Measurements from ENCODE around the gene HAPLN2.

The HAPLN2 gene

DNA sequence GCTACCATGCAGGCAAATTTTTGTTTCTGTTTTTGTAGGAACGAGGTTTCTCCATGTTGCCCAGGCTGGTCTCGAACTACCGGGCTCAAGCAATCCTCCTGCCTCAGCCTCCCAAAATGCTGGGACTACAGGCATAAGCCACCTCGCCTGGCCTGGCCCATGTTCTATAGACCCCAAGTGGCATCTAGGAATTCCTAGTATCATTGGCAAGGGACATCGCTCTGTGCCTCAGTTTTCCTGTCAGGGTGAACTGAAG is 43.5 kb downstream of the HAPLN2 start:
- DNase-seq (ENCODE audit: low read depth in 2 of 2), result no peak

GRCh38 chr1:156663178-156663577 is 44.0 kb downstream of the HAPLN2 start:
- DNase-seq (ENCODE audit: low read depth in 2 of 2), result no peak

DNA sequence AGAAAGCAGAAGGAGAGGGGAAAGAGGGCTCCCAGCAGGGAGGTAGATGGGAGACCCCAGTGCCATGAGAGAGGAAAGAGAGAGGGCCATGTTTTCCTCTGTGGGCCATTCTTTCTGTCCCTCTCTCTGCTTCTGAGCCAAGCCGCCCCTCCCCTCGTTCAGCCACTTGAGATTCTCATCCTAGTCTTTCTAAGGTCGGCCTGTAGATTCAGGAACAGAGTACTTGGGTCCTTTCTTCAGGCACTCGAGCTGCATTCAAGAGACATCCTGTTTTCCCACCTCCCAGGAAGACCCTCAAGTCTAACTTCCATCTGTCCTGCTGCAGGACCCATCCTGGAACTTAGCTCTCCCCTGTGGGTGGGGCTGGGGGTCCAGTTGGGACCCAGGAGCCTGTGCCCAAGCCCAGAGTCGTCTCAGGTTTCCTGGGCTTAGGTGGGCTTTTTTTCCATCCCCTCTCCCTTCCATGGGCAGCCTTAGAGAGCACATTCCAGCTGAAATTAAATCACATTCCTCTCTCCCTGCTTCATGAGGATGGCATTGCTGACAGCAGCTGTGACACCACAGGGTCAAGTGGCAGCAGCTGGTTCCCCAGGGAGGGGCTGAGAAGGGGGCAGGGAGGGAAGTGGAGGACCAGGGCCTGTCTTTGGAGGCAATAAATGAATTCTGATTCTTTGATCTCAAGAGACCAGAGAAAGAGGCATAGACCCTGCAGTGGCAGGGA is 45.0 kb downstream of the HAPLN2 start:
- DNase-seq (ENCODE audit: low read depth in 2 of 2), result no peak

- DNase-seq (ENCODE audit: low read depth in 2 of 2), result no peak
Measured at GRCh38 chr1:156664767-156665411, 45.7 kb downstream of the HAPLN2 start.

DNA sequence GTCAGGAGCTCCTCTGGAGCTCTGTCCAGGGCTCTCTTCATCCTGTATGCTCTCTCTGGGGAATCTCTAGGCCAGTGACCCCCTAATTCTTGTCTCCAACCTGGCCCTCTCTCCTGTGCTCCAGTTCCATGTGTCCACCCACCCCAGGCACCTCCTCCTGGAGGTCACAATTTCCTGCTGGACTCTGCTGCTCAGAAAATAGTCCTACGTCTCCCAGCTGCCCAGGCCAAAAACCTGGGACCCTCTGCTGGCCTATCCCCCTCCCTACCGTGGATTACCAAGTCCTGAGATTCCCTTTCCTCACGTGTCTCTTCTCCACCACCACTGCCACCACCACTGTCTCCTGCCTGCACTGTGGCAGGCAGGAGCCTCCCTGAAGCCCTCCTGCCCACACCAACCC is 46.3 kb downstream of the HAPLN2 start:
- no peak for DNase-seq (ENCODE audit: low read depth in 2 of 2)

DNA sequence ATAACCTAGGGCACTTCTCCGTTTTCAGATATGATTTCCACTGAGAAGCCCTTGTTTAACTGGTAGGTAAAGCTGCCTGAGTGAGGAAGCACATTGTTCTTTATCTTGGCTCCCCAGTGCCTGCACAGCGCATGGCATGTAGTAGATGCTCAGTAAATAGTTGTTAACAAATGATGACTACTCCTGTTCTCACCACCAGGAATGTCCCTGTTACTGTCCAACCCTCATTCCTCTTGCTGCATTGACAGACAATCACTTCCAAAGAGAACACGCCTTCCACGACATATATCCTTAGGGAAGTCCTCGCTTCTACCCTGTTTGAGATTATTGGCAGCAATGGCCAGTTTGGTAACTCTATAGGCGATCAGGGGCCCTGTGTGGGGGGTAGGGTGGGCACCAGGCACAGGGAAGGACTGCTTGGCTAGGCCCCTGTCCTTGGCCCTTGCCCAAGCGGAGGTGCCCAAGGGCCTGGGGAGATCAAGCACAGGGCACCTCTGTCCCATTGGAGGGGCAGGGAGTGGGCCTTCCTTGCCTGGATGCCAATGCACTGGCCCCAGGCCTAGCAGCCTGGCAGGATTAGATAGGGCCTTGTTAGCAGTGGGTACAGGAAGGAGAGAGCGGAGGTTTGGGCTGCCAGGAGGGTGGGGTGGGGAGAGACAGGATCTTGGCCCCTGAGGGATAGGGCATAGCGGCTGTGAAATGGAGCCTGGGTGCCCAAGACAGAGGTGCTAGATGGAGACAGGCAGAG is 47.8 kb downstream of the HAPLN2 start:
- DNase-seq (ENCODE audit: low read depth in 2 of 2), result no peak

- no peak for DNase-seq (ENCODE audit: low read depth in 2 of 2)
Measured at GRCh38 chr1:156667610-156667967, 48.4 kb downstream of the HAPLN2 start.

DNA sequence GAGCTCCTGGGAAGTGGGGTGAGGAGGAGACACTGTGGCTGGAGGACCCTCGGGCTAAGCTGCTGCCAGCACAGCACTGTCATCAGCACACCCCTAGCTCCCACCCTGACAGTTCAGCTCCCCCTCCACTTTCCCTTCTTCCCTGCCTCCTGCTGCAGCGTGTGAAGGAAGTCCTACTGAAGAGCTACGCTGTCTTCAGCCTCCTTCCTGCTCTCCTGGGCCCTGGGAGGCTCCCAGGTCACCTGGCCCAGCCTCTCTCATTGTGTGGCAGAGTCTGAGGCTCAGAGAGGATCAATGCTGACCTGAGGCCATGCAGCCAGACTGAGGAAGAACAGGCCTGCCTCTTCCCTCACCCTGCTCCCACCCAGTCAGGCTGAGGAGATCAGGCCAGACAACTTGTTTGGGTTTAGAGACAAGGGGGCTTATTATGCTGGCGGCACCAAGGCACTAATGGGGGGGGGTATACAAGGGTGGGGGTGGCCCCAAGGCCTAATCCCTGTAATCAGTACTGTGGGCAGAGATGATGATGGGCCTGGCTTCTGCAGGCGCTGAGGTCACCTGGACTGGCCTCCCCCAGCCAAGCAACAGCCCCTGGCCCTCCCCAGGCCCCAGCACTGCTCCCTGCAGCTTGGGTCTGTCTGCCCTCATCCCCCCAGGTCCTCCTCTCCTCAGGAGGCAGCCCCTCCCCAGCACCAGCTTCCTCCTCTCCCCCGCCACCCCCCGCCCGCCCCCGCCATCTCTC is 48.9 kb downstream of the HAPLN2 start:
- DNase-seq (ENCODE audit: low read depth in 2 of 2), result no peak

DNA sequence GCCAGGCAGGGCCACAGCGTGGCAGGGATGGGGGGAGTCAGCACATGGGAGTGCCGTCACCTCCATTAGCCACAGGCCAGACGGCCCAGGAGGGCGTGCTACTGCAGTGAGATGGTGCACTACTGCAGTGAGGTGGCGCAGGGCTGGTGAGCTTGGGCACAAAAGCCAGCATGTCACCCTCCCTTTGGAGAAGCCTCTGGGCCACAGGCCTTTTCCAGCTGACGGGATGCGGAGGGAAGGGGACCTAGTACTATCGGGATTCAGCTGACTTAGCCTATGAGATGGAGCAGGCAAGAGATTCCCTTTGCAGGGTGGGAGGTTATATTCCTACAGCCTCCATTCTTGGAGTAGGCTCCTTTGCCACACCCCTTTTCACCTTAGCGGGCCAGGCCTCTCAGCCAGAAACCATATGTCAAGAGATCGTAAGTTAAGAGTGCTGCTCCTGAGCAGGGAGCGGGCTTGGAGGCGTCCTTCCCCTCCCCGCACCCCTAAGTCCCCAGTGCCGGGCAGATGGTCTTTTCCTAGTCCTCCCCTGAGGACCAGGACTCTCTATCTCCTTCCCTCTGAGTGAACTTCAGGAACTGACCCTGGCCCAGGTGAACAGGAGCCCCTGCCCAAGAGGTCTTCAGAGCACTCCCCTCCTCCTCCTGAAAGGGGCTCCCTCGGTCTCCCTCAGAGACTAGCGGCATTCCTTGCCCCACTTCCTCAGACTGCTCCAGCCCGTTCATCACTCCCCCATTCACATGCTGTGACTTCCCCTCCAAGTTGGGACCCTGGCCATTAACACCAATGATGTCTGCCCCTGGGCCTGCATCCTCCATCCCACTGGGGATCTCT is 49.8 kb downstream of the HAPLN2 start:
- no peak for DNase-seq (ENCODE audit: low read depth in 2 of 2)

DNA sequence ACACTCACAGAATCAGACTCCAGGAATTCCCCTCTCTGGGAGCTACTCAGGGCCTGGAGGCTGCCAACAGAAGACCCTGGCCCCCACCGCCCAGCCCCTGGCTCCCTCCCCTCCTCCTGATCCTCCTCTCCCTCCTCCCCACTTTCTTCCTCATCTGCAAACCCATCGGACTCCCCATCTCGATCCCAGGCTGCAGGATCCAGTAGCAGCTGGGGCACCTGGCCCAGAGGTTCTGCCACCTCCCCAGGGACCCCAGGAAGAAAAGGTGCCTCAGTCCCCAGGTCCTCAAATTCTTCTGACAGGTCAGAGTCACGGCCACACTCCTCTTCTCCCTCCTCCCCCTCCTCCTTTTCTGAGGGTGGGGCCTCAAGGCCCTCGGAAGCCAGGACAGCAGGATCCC is 50.6 kb downstream of the HAPLN2 start:
- no peak for DNase-seq (ENCODE audit: low read depth in 2 of 2)

DNA sequence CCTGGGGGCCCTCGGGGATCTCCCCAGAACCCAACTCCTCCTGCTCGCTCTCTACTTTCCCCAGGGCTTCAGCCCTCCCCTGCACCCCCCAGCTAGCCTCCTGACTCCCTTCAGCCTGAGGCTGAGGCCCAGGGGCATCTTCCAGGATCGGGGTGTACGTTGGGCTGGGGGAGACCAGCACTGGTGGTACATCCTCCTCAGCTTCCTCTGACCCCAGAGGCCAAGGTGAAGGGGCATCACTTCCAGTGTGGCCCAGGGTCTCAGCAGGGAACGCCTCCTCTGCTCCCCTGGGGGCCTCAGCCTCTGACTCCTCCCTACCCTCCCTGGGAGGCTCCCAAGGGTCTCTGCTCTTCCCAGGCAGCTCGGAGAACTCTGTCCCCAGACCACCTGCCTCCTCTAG is 51.1 kb downstream of the HAPLN2 start:
- no peak for DNase-seq (ENCODE audit: low read depth in 2 of 2)

- no peak for DNase-seq (ENCODE audit: low read depth in 2 of 2)
Measured at GRCh38 chr1:156670791-156671190, 51.6 kb downstream of the HAPLN2 start.

- DNase-seq (ENCODE audit: low read depth in 2 of 2), result no peak
Measured at GRCh38 chr1:156671804-156672203, 52.6 kb downstream of the HAPLN2 start.

- DNase-seq (ENCODE audit: low read depth in 2 of 2), result no peak
Measured at GRCh38 chr1:156673387-156674121, 54.3 kb downstream of the HAPLN2 start.
